Stromal cell of bone marrow (primary cell): ENCODE results near the gene MUTYH.
"Not testable (repeated sequence)": the region's sequence is repeated elsewhere in the genome, so short reads cannot be mapped to it uniquely, and the experiment has no call there.

Experiments
- DNase-seq: peaks from one replicate; pipeline ENCODE4 v3.0.0-alpha.2; 2012; ENCODE audit warnings: low read depth

MUTYH gene

GRCh38 chr1:45321444-45321843, 18.8 kb downstream of the MUTYH start:
- DNase-seq: no peak

GRCh38 chr1:45319761-45320160, 20.5 kb downstream of the MUTYH start:
- no peak for DNase-seq

- no peak for DNase-seq
Observed at GRCh38 chr1:45317166-45317565, 23.1 kb downstream of the MUTYH start.

GRCh38 chr1:45314266-45314665, 26.0 kb downstream of the MUTYH start:
- no peak for DNase-seq

- no peak for DNase-seq
Observed at GRCh38 chr1:45306905-45307304, 33.3 kb downstream of the MUTYH start.

GRCh38 chr1:45306319-45306718, 33.9 kb downstream of the MUTYH start:
- DNase-seq: peak; percentile 15

GRCh38 chr1:45305231-45305630, 35.0 kb downstream of the MUTYH start:
- DNase-seq: no peak

GRCh38 chr1:45304311-45305081, 35.7 kb downstream of the MUTYH start:
- DNase-seq: no peak

- DNase-seq: peak; percentile 96
Observed at GRCh38 chr1:45303520-45304310, 36.5 kb downstream of the MUTYH start.

GRCh38 chr1:45302505-45303150, 37.6 kb downstream of the MUTYH start:
- DNase-seq: no peak

GRCh38 chr1:45300669-45300997, 39.6 kb downstream of the MUTYH start:
- DNase-seq: no peak

GRCh38 chr1:45299981-45300668, 40.1 kb downstream of the MUTYH start:
- DNase-seq: peak; percentile 53

- no peak for DNase-seq
Observed at GRCh38 chr1:45299296-45299695, 40.9 kb downstream of the MUTYH start.

- no peak for DNase-seq
Observed at GRCh38 chr1:45297666-45298356, 42.4 kb downstream of the MUTYH start.

GRCh38 chr1:45291716-45292115, 48.5 kb downstream of the MUTYH start:
- no peak for DNase-seq

- DNase-seq: not testable (repeated sequence)
Observed at GRCh38 chr1:45291002-45291401, 49.2 kb downstream of the MUTYH start.

GRCh38 chr1:45286521-45286920, 53.7 kb downstream of the MUTYH start:
- not testable (repeated sequence) for DNase-seq

GRCh38 chr1:45284858-45285257, 55.4 kb downstream of the MUTYH start:
- DNase-seq: not testable (repeated sequence)

GRCh38 chr1:45282351-45282750, 57.9 kb downstream of the MUTYH start:
- DNase-seq: no peak
